HL-60 (cell line): ENCODE measurements around the gene ZSWIM6.

Source experiments
- DNase-seq, 2 experiments: peaks; one replicate each; pipeline ENCODE4 v3.0.0-alpha.2; 2010 to 2020; ENCODE audit warnings: low read depth in 1 of 2, low spot score in 1 of 2
- H3K27ac ChIP-seq: fragments of 250-450 bp; sonication (Bioruptor Pico); replicated peaks from 2 replicates; pipeline ENCODE4 v1.5.1; 2020; ENCODE audit warnings: mild to moderate bottlenecking, moderate library complexity
- H3K27me3 ChIP-seq: fragments of 250-450 bp; sonication (Bioruptor Pico); 2 replicates; pipeline ENCODE4 v1.5.1; 2021; ENCODE audit warnings: mild to moderate bottlenecking, moderate library complexity; ENCODE audit not compliant: insufficient read depth, poor library complexity, severe bottlenecking
- H3K4me3 ChIP-seq: replicated peaks from 2 replicates; pipeline ENCODE4 v1.5.1; 2011; ENCODE audit warnings: mild to moderate bottlenecking, control low read depth, low read length; ENCODE audit not compliant: insufficient read depth
- CTCF ChIP-seq: IDR thresholded peaks from one replicate; pipeline ENCODE4 v1.5.1; 2011; ENCODE audit warnings: low read length, control low read depth, inconsistent platforms; ENCODE audit not compliant: insufficient read depth
- GABPA ChIP-seq: IDR thresholded peaks from 2 replicates; pipeline ENCODE4 v1.6.1; 2012; ENCODE audit warnings: low read depth
- POLR2AphosphoS5 ChIP-seq: IDR thresholded peaks from 2 replicates; pipeline ENCODE4 v1.6.1; 2012; ENCODE audit warnings: low read depth
- REST ChIP-seq: IDR thresholded peaks from 2 replicates; pipeline ENCODE4 v1.6.1; 2012; ENCODE audit warnings: low read depth; ENCODE audit not compliant: insufficient replicate concordance
- SPI1 ChIP-seq: IDR thresholded peaks from 2 replicates; pipeline ENCODE4 v1.6.1; 2012; ENCODE audit warnings: low read depth, mild to moderate bottlenecking, borderline replicate concordance

The ZSWIM6 gene

GRCh38 chr5:61327760-61328753, 4.0 kb upstream of the ZSWIM6 start:
- H3K27me3 ChIP-seq: no peaks in the 10 kb centered on the region
- H3K4me3 ChIP-seq: no peak overlapping the region
- no peak for DNase-seq
- H3K27ac ChIP-seq: no peak overlapping the region
- TF ChIP-seq POLR2AphosphoS5: no peak
- TF ChIP-seq GABPA: no peak

GRCh38 chr5:61328791-61329549, 3.1 kb upstream of the ZSWIM6 start:
- no peak for DNase-seq
- Histone ChIP-seq H3K4me3 (no peak overlapping the region), H3K27ac (no peak overlapping the region), H3K27me3 (no peaks in the 10 kb centered on the region)
- no peak for TF ChIP-seq GABPA
- TF ChIP-seq CTCF: no peak
- TF ChIP-seq SPI1: no peak
- no peak for TF ChIP-seq POLR2AphosphoS5
- TF ChIP-seq REST: no peak

- Histone ChIP-seq H3K4me3 (no peak overlapping the region), H3K27ac (no peak overlapping the region), H3K27me3 (no peaks in the 10 kb centered on the region)
- TF ChIP-seq GABPA (no peak), CTCF (no peak), REST (no peak), SPI1 (no peak), POLR2AphosphoS5 (no peak)
- no peak for DNase-seq
These were observed 2.4 kb upstream of the ZSWIM6 start for GRCh38 chr5:61329550-61330128.
